Fibroblast of the aortic adventitia (primary cell): ENCODE measurements around the gene C8B. TPM values are rescaled to one million over a fixed set of nuclear protein-coding genes. Genes with fewer than 3 reads are reported as not detected.

ENCODE experiments used
- DNase-seq: peaks from one replicate; pipeline ENCODE4 v3.0.0-alpha.2; 2010; ENCODE audit warnings: low read depth
- H3K4me3 ChIP-seq: 2 replicates; pipeline ENCODE4 v1.5.1; 2011; ENCODE audit warnings: low read depth, mild to moderate bottlenecking, control low read depth, low read length, moderate library complexity
- total RNA-seq: library from RNA; depleted of rRNA; stranded (reverse); fragments of >200 nt; gene quantifications from 2 replicates; pipeline ENCODE4 v1.2.3, GENCODE V29; 2012; ENCODE audit warnings: low replicate concordance
- TF ChIP-seq, protein P1 (sequence below): IDR thresholded peaks from 2 replicates; pipeline ENCODE4 v1.5.1; 2011; ENCODE audit warnings: mild to moderate bottlenecking, low read length, control low read depth, inconsistent platforms; ENCODE audit not compliant: insufficient read depth

C8B gene
- not detected in 2 replicates for total RNA-seq

DNA sequence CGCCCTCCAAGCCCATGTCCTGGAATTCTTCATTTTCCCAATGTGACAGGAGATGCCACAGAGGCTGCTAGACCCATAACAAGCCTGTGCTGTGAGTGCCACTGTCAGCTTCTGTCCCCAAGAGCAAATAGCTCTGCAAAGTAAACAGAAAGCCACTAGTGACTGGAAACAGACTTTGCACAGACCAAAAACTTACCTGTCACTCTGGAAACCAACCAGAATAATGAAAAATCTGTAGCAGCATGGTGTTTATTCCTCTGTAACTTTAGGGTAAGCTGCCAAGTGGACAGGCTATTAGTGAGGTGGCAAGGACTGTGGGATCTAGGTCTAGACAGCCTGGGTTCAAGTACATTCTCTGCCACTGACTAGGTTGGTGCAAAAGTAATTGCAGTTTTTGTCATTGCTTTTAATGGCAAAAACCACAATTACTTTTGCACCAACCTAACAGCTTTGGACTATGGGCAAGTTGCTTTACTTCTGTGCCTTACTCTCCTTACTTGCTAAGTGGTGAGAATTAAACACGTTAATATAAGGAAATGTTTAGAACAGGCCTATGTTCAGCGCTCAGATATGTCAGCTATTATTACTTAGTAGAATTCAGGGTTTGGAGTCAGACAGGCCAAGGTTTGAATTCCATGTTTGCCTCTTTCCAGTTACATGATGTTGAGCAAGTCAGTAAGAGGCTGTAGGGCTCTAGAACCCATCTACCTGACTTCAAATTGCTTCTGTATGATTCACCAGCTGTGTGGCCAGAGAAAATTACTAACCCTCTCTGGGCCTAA is at the start of gene C8B:
Gene C8B (minus strand): TSS at position 100 of the 782 bp plus-strand sequence. CDS start 67 bp downstream, at position 33.
- DNase-seq: no peak
- no peak within 1 kb of the TSS for H3K4me3 ChIP-seq
- TF ChIP-seq, protein P1, sequence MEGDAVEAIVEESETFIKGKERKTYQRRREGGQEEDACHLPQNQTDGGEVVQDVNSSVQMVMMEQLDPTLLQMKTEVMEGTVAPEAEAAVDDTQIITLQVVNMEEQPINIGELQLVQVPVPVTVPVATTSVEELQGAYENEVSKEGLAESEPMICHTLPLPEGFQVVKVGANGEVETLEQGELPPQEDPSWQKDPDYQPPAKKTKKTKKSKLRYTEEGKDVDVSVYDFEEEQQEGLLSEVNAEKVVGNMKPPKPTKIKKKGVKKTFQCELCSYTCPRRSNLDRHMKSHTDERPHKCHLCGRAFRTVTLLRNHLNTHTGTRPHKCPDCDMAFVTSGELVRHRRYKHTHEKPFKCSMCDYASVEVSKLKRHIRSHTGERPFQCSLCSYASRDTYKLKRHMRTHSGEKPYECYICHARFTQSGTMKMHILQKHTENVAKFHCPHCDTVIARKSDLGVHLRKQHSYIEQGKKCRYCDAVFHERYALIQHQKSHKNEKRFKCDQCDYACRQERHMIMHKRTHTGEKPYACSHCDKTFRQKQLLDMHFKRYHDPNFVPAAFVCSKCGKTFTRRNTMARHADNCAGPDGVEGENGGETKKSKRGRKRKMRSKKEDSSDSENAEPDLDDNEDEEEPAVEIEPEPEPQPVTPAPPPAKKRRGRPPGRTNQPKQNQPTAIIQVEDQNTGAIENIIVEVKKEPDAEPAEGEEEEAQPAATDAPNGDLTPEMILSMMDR: no peak

DNA sequence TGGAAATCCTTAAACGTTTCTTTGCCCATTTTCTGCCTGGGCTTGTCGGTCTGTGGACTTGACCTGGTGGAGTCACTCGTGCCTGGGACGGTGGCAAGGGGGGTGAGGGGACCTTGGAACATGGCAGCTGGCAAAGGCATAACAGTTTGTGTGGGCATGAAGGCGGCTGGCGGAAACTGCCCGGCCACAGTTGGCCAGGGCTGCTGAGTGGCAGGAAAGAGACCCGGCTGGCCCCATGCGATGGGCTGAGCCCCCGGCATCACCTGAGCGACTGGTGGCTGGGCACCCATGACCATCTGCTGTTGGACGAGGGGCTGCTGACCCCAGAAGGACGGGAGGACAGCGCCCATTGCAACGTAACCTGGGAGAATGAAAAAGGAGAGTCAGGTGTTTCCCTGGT is 49.3 kb upstream of the C8B start:
- H3K4me3 ChIP-seq: no peak overlapping the region
- TF ChIP-seq, protein P1: no peak
- DNase-seq: no peak

DNA sequence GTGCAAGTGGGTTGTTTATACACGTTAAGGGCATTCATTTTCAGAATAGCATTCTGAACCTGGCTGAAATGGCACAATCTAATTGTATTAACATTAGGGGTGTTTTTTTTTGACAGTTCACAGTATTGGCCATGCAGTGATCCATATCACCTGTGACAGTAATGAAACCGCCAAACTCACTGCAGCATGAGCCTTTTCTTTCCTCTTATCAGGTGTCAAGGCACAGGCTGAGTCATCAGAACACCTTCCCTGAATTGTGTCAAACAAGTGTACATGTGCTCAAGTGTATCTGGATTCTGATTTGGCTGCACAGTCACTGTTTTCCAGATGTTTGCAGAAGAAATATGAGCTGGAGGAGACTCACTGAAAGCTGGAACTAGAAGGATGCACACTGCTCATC is 47.7 kb upstream of the C8B start:
- no peak for DNase-seq
- H3K4me3 ChIP-seq: no peak overlapping the region
- TF ChIP-seq, protein P1: no peak

DNA sequence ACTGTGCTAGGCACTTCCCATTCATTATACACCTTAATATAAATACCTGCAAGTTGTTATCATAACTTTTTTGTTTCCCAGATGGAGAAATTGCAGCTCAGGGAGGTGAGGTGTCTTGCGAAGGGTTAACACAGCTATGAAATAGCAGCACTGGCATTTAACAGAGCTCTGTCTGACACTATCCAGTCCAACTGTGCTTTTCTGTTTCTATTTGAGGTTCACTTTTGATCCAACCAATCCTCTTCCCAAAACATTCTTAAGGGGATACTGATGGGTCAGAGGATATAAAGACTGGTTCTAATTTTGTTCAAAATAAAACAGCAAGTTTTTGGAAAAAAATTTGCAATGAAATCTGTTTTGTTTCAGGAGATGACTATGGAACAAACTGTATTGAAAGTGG is 46.5 kb upstream of the C8B start:
- TF ChIP-seq, protein P1: no peak
- DNase-seq: no peak
- H3K4me3 ChIP-seq: no peak overlapping the region

DNA sequence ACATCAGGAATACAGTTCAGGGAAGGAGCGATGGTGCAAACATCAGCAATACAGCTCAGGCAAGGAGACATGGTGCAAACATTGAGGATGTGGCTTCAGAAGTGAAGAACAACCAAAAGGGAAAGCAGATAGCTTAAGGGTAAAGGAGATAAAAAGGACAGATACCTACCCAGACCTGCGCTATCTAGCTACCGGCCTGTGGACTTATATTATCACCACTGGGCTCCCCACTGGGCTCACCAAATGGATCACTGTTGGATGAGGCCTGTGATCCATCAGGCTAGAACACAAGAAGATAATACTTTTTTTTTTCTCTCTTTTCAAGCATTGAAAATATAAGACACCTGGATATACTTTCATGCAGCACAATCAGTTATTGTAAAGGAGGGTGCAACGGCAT is 44.7 kb upstream of the C8B start:
- DNase-seq: no peak
- no peak overlapping the region for H3K4me3 ChIP-seq
- TF ChIP-seq, protein P1: no peak

DNA sequence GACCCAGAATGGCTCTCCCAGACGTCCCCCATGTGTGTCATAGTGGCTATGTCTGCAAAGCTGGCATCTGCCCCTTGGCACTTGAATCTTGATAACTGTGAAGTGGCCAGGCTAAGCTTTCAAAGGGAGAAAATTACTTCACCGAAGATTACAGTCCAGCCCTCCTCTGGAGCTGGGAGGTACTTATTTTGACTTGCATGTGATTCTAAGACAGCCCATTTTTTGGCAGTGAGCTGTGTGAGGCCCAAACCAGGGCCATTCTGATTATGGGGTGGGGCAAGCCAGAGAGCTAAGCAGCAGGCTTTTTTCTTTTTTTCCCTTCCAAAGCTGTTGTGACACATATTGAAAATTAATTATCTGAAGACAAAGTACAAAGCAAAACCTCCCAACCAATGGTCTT is 42.1 kb upstream of the C8B start:
- TF ChIP-seq, protein P1: no peak
- no peak overlapping the region for H3K4me3 ChIP-seq
- peak; percentile 41 for DNase-seq
